GM12878 (cell line): Measurements from ENCODE around the gene STAB2.

ENCODE experiments used
- CBX5 ChIP-seq: sonication (generic); IDR thresholded peaks from 2 replicates; pipeline ENCODE4 v1.6.1; 2016; ENCODE audit warnings: low read depth, moderate library complexity, mild to moderate bottlenecking, inconsistent platforms
- GATAD2B ChIP-seq: fragments of 450-650 bp; conservative IDR thresholded peaks from 2 replicates; pipeline ENCODE4 v1.6.1; 2017; ENCODE audit warnings: low read depth, mild to moderate bottlenecking, moderate library complexity
- POLR2AphosphoS2 ChIP-seq: IDR thresholded peaks from 2 replicates; pipeline ENCODE4 v1.6.1; 2011; ENCODE audit warnings: low read depth, mild to moderate bottlenecking, low read length, improper control_type of control experiment, moderate library complexity
- SPI1 ChIP-seq: IDR thresholded peaks from 2 replicates; pipeline ENCODE4 v1.6.1; 2011; ENCODE audit warnings: low read depth, mild to moderate bottlenecking, low read length, moderate library complexity, borderline replicate concordance; ENCODE audit not compliant: insufficient read depth
- SREBF2 ChIP-seq: IDR thresholded peaks from 2 replicates; pipeline ENCODE4 v1.6.1; 2012; ENCODE audit warnings: mild to moderate bottlenecking, low read length
- ZNF217 ChIP-seq: fragments of 450-650 bp; IDR thresholded peaks from 2 replicates; pipeline ENCODE4 v1.6.1; 2017; ENCODE audit warnings: antibody characterized with exemption, mild to moderate bottlenecking
- ZNF24 ChIP-seq: fragments of 450-650 bp; IDR thresholded peaks from 2 replicates; pipeline ENCODE4 v1.6.1; 2017; ENCODE audit warnings: antibody characterized with exemption, mild to moderate bottlenecking
- TF ChIP-seq, protein P1 (sequence below), 3 experiments: IDR thresholded peaks in 2 of 3; conservative IDR thresholded peaks in 1 of 3; 2 replicates each; pipeline ENCODE4 v1.5.1; 2011; ENCODE audit warnings: low read depth in 3 of 3, low read length in 3 of 3, mild to moderate bottlenecking in 3 of 3, control low read depth in 2 of 3, moderate library complexity in 2 of 3, inconsistent platforms in 1 of 3, mixed read lengths in 1 of 3; ENCODE audit not compliant: control insufficient read depth in 2 of 3, insufficient read depth in 1 of 3; ENCODE audit errors: extremely low read depth in 1 of 3
- TF ChIP-seq, protein P2 (sequence below): IDR thresholded peaks from 2 replicates; pipeline ENCODE4 v1.6.1; 2012; ENCODE audit warnings: mild to moderate bottlenecking, low read depth, low read length

DNA sequence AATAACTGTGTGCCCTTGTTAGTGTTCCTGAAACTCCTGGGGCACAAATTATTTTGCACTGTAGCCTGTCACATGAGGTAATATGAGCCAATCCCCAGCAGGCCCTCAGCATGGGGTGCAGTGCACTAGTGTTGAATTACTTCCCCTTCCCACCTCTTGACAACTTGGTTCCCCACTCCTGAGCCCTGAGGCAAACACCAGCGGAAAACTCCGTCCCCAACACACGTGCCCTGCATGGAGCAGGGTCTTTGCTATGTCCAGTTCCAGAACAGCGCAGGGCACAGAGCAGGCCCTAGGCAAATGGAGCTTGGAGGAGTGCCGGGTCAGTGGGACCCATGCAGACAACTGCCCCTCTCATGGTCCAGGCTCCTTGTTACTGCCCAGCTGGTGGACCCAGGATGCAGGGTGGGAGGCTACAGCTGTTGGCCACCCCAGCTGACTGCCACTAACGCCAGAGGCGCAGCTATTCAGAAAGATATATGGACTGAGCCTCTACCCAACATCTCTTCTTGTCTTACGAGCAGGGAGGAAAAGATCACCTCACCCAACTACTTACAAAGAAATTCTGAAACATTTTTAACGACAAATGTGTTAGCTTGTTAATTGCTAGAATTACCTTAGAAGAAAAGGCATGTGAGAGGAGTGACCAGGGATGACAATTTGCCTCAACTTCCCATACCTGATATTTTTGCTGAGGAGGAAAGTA is 182.3 kb downstream of the STAB2 start:
- no peak for TF ChIP-seq ZNF24
- no peak for TF ChIP-seq GATAD2B
- no peak for TF ChIP-seq SREBF2
- TF ChIP-seq CBX5, result no peak
- no peak for TF ChIP-seq POLR2AphosphoS2
- TF ChIP-seq, protein P1, sequence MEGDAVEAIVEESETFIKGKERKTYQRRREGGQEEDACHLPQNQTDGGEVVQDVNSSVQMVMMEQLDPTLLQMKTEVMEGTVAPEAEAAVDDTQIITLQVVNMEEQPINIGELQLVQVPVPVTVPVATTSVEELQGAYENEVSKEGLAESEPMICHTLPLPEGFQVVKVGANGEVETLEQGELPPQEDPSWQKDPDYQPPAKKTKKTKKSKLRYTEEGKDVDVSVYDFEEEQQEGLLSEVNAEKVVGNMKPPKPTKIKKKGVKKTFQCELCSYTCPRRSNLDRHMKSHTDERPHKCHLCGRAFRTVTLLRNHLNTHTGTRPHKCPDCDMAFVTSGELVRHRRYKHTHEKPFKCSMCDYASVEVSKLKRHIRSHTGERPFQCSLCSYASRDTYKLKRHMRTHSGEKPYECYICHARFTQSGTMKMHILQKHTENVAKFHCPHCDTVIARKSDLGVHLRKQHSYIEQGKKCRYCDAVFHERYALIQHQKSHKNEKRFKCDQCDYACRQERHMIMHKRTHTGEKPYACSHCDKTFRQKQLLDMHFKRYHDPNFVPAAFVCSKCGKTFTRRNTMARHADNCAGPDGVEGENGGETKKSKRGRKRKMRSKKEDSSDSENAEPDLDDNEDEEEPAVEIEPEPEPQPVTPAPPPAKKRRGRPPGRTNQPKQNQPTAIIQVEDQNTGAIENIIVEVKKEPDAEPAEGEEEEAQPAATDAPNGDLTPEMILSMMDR (IDR thresholded peaks at IDR 0.05 in 2 of 3, conservative IDR thresholded peaks at IDR 0.05 in 1 of 3; ENCODE audit: control insufficient read depth in 2 of 3, extremely low read depth in 1 of 3, insufficient read depth in 1 of 3, low read depth in 3 of 3, low read length in 3 of 3), result no peak
- no peak for TF ChIP-seq ZNF217
- TF ChIP-seq, protein P2, sequence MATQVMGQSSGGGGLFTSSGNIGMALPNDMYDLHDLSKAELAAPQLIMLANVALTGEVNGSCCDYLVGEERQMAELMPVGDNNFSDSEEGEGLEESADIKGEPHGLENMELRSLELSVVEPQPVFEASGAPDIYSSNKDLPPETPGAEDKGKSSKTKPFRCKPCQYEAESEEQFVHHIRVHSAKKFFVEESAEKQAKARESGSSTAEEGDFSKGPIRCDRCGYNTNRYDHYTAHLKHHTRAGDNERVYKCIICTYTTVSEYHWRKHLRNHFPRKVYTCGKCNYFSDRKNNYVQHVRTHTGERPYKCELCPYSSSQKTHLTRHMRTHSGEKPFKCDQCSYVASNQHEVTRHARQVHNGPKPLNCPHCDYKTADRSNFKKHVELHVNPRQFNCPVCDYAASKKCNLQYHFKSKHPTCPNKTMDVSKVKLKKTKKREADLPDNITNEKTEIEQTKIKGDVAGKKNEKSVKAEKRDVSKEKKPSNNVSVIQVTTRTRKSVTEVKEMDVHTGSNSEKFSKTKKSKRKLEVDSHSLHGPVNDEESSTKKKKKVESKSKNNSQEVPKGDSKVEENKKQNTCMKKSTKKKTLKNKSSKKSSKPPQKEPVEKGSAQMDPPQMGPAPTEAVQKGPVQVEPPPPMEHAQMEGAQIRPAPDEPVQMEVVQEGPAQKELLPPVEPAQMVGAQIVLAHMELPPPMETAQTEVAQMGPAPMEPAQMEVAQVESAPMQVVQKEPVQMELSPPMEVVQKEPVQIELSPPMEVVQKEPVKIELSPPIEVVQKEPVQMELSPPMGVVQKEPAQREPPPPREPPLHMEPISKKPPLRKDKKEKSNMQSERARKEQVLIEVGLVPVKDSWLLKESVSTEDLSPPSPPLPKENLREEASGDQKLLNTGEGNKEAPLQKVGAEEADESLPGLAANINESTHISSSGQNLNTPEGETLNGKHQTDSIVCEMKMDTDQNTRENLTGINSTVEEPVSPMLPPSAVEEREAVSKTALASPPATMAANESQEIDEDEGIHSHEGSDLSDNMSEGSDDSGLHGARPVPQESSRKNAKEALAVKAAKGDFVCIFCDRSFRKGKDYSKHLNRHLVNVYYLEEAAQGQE, result no peak
- no peak for TF ChIP-seq SPI1
